HepG2 (cell line): Measurements from ENCODE around the gene SLC38A9. TPM values are rescaled to one million over a fixed set of nuclear protein-coding genes. Genes with fewer than 3 reads are reported as not detected.

Experiments used
- ATAC-seq: fragments of 200-7000 bp; cut with Tn5 transposase; 3 replicates; pipeline ENCODE4 v1.9.1; 2020; ENCODE audit warnings: mild to moderate bottlenecking, moderate library complexity
- BruUV-seq: library from RNA; stranded (reverse); fragments of 400-500 nt; replicated peaks from 2 replicates; lab custom pipeline; 2021; lab: Mats Ljungman, UMichigan
- CTCF ChIA-PET: fragments of 300-600 bp; formaldehyde crosslinking; extraction: SDS; loops from one replicate; lab custom pipeline; 2021; ENCODE audit warnings: low total read pairs, inconsistent platforms, low intra/inter-chr PET ratio; lab: Yijun Ruan, JAX
- POLR2A ChIA-PET: fragments of 350-600 bp; sonication (Branson Sonifier 250); formaldehyde crosslinking; loops from one replicate; lab custom pipeline; 2020; ENCODE audit warnings: antibody characterized with exemption, inconsistent platforms; lab: Yijun Ruan, JAX
- DNase-seq: peaks from one replicate; pipeline ENCODE4 v3.0.0-alpha.2; 2015; ENCODE audit warnings: low spot score
- FAIRE-seq: peaks from 3 replicates; lab custom pipeline; 2011; peaks lifted over from hg19 to GRCh38; lab: Jason Lieb, UNC
- H2AFZ ChIP-seq: one replicate; pipeline ENCODE4 v1.6.1; 2011; ENCODE audit warnings: low read length, inconsistent platforms
- H3K27ac ChIP-seq: fragments of 300-600 bp; 3 replicates; pipeline ENCODE4 v1.8.0; 2011; ENCODE audit warnings: mixed run types, mild to moderate bottlenecking, mixed read lengths, low read length, inconsistent platforms; ENCODE audit not compliant: insufficient read depth; ENCODE audit errors: extremely low read length
- H3K27me3 ChIP-seq, 2 experiments: fragments of 200-600 bp in 1 of 2; 2 replicates in 1 of 2; 3 replicates in 1 of 2; pipeline versions ENCODE4 v1.6.0 to v1.8.0; 2011; ENCODE audit warnings: low read length in 2 of 2, mild to moderate bottlenecking in 2 of 2, moderate library complexity in 2 of 2, inconsistent platforms in 1 of 2; ENCODE audit not compliant: insufficient read depth in 2 of 2, control insufficient read depth in 1 of 2
- H3K36me3 ChIP-seq, 2 experiments: fragments of 200-600 bp in 1 of 2; replicated peaks in 1 of 2; 2 replicates in 1 of 2; 3 replicates in 1 of 2; pipeline versions ENCODE4 v1.5.1 to v1.8.0; 2011; ENCODE audit warnings: low read length in 2 of 2, inconsistent platforms in 1 of 2; ENCODE audit not compliant: insufficient read depth in 2 of 2, control insufficient read depth in 1 of 2
- H3K4me1 ChIP-seq: 2 replicates; pipeline ENCODE4 v1.5.1; 2012; ENCODE audit warnings: low read length, inconsistent platforms; ENCODE audit not compliant: insufficient read depth
- H3K4me2 ChIP-seq: 2 replicates; pipeline ENCODE4 v1.6.0; 2011; ENCODE audit warnings: low read depth, low read length, inconsistent platforms
- H3K4me3 ChIP-seq, 3 experiments: fragments of 200-600 bp in 1 of 3; sonication (generic), shearing (Covaris generic) in 1 of 3; replicated peaks in 1 of 3; 2 replicates each; pipeline ENCODE4 v1.5.1; 2011 to 2016; ENCODE audit warnings: low read length in 3 of 3, inconsistent platforms in 2 of 3, low read depth in 2 of 3, mild to moderate bottlenecking in 2 of 3, control low read depth in 1 of 3, mixed read lengths in 1 of 3; ENCODE audit not compliant: insufficient read depth in 1 of 3
- H3K79me2 ChIP-seq: one replicate; pipeline ENCODE4 v1.6.1; 2011; ENCODE audit warnings: low read length, inconsistent platforms; ENCODE audit not compliant: insufficient read depth
- H3K9ac ChIP-seq: 2 replicates; pipeline ENCODE4 v1.6.0; 2011; ENCODE audit warnings: mild to moderate bottlenecking, low read depth, low read length, inconsistent platforms; ENCODE audit not compliant: insufficient read depth
- H3K9me3 ChIP-seq: 2 replicates; pipeline ENCODE4 v1.5.1; 2012; ENCODE audit warnings: mild to moderate bottlenecking, low read length
- H4K20me1 ChIP-seq: 2 replicates; pipeline ENCODE4 v1.6.0; 2011; ENCODE audit warnings: inconsistent platforms, mild to moderate bottlenecking, low read length, moderate library complexity; ENCODE audit not compliant: insufficient read depth
- DRAP1 ChIP-seq: IDR thresholded peaks from 2 replicates; pipeline ENCODE4 v1.6.1; 2016; ENCODE audit warnings: missing genetic modification reagents, missing compliant biosample characterization
- KDM6A ChIP-seq: IDR thresholded peaks from 2 replicates; pipeline ENCODE4 v1.6.1; 2016; ENCODE audit warnings: low read depth
- KLF9 ChIP-seq: IDR thresholded peaks from 2 replicates; pipeline ENCODE4 v1.6.1; 2016; ENCODE audit warnings: low read depth
- PLSCR1 ChIP-seq: sonication (generic); formaldehyde crosslinking; IDR thresholded peaks from 2 replicates; pipeline ENCODE4 v1.5.0; 2020; ENCODE audit warnings: missing genetic modification reagents, mild to moderate bottlenecking, borderline replicate concordance
- STAT6 ChIP-seq: sonication (generic); formaldehyde crosslinking; IDR thresholded peaks from 2 replicates; pipeline ENCODE4 v1.4.0; 2020; ENCODE audit warnings: missing genetic modification reagents, mild to moderate bottlenecking, borderline replicate concordance
- ZMAT5 ChIP-seq: sonication (generic); formaldehyde crosslinking; IDR thresholded peaks from 2 replicates; pipeline ENCODE4 v1.5.0; 2020; ENCODE audit warnings: mild to moderate bottlenecking, low read depth, missing genetic modification reagents, borderline replicate concordance
- ZNF703 ChIP-seq: sonication (generic); formaldehyde crosslinking; IDR thresholded peaks from 2 replicates; pipeline ENCODE4 v1.5.1; 2020; ENCODE audit warnings: missing genetic modification reagents, mild to moderate bottlenecking, moderate library complexity, borderline replicate concordance
- ZSCAN20 ChIP-seq: sonication (generic); formaldehyde crosslinking; IDR thresholded peaks from 2 replicates; pipeline ENCODE4 v1.4.0; 2020; ENCODE audit warnings: missing genetic modification reagents, mild to moderate bottlenecking, borderline replicate concordance
- WGBS: methylation state at CpG from one replicate; pipeline ENCODE4 v1.1.6; 2017; ENCODE audit warnings: low lambda C conversion rate; 5-methylcytosine and 5-hydroxymethylcytosine counted together
- in situ Hi-C: cut with HindIII; loops from 2 replicates; pipeline ENCODE4 v1.10.0; 2017; ENCODE audit warnings: low pct_unique_long_range_greater_than_20kb; ENCODE audit not compliant: extremely low pct_ligation_motif_present
- intact Hi-C: fragments of 100-400 bp; cut with micrococcal nuclease; formaldehyde crosslinking; loops from one replicate; pipeline ENCODE4 v1.10.0; 2022; ENCODE audit not compliant: unreplicated experiment
- polyA plus RNA-seq, 8 experiments: library from polyadenylated mRNA; depleted of rRNA in 3 of 8; stranded (reverse) in 7 of 8; unstranded in 1 of 8; fragments of >200 nt; fragmentation: Illumina TruSeq in 4 of 8; extraction: Trizol in 4 of 8; gene quantifications; 2 replicates each; pipeline versions ENCODE4 v1.2.1 to v1.2.3, GENCODE V29; 2011 to 2016; ENCODE audit warnings: low read depth in 4 of 8, missing spikeins in 1 of 8, mixed read lengths in 1 of 8; ENCODE audit not compliant: insufficient read depth in 1 of 8
- total RNA-seq, 5 experiments: library from RNA; depleted of rRNA; stranded (reverse); fragments of >200 nt; fragmentation: Illumina TruSeq; extraction: Trizol; gene quantifications; 2 replicates each; pipeline ENCODE4 v1.2.3, GENCODE V29; 2016; ENCODE audit warnings: low read depth in 1 of 5

The SLC38A9 gene
- total and polyA plus RNA-seq, 2 of the 13 experiments (the other 11 are each of a cell fraction or from before 2014, with no cell fraction given) = 19.3 to 36.0 TPM

- no peak overlapping the region for H3K27ac ChIP-seq
- ATAC-seq (no peak), DNase-seq (no peak), FAIRE-seq (peak; percentile 18)
- no peaks in the 10 kb centered on the region; a peak in 1 of 5 replicates for H3K27me3 ChIP-seq
- ChIA-PET CTCF (no interaction called here), POLR2A (no interaction called here)
- H3K9ac ChIP-seq = 0 out of 2 replicates have a peak overlapping the region, but pooled peaks have one; percentile 39
- peak overlapping the region; percentile 9 to 46 (median 10); a peak in 2 of 6 replicates for H3K4me3 ChIP-seq
- H3K36me3 ChIP-seq = no peaks in the 10 kb centered on the region
- H3K9me3 ChIP-seq = no peaks in the 10 kb centered on the region
- in situ Hi-C loops (no loop called here), intact Hi-C loops (no loop called here)
- H3K79me2 ChIP-seq = no peaks in the 10 kb centered on the region
- no peaks in the 10 kb centered on the region for H4K20me1 ChIP-seq
- 27% methylated on average over 6 of the region's 6 CpGs for WGBS
- H3K4me2 ChIP-seq = peak overlapping the region; percentile 73
- no TSS peak for BruUV-seq
- H3K4me1 ChIP-seq = peaks cover 50% of the 10 kb centered on the region
- TF ChIP-seq KLF9 (CRISPR knock-in tag) = no peak
- TF ChIP-seq DRAP1 (CRISPR knock-in tag) = no peak
- no peak for TF ChIP-seq PLSCR1 (CRISPR knock-in tag)
- no peak for TF ChIP-seq KDM6A (CRISPR knock-in tag)
- H2AFZ ChIP-seq = no peak overlapping the region
Observed at GRCh38 chr5:55600497-55601203, 111.5 kb downstream of the SLC38A9 start.

GRCh38 chr5:55600086-55600485 lies 112.0 kb downstream of the SLC38A9 start:
- intact Hi-C loops (no loop called here), in situ Hi-C loops (no loop called here)
- Histone ChIP-seq H3K4me2 (no peak overlapping the region), H3K27ac (no peak overlapping the region), H2AFZ (no peak overlapping the region), H3K9ac (no peak overlapping the region), H3K4me1 (peaks cover 50% of the 10 kb centered on the region), H3K36me3 (no peaks in the 10 kb centered on the region), H3K79me2 (no peaks in the 10 kb centered on the region), H3K27me3 (no peaks in the 10 kb centered on the region; a peak in 1 of 5 replicates), H3K4me3 (no peak overlapping the region), H3K9me3 (no peaks in the 10 kb centered on the region), H4K20me1 (no peaks in the 10 kb centered on the region)
- ATAC-seq (no peak; the same call in 2 of the 3 replicates), DNase-seq (no peak), FAIRE-seq (no peak)
- 83% methylated on average over 3 of the region's 3 CpGs for WGBS
- no TSS peak for BruUV-seq
- ChIA-PET POLR2A (no interaction called here), CTCF (no interaction called here)
- TF ChIP-seq KDM6A (CRISPR knock-in tag) = no peak
- TF ChIP-seq ZNF703 (CRISPR knock-in tag) = no peak
- TF ChIP-seq ZSCAN20 (CRISPR knock-in tag) = no peak
- TF ChIP-seq ZMAT5 (CRISPR knock-in tag) = no peak
- TF ChIP-seq STAT6 (CRISPR knock-in tag) = no peak
